Heart right ventricle (tissue), 16 donors: Measurements from ENCODE around the gene PPP2R2B. TPM values are rescaled to one million over a fixed set of nuclear protein-coding genes. Genes with fewer than 3 reads are reported as not detected.

ENCODE experiments used
- ATAC-seq, 8 donors: fragments of 200-7000 bp; cut with Tn5 transposase; one replicate each; pipeline ENCODE4 v1.9.1; 2020; ENCODE audit warnings: mild to moderate bottlenecking in 8 of 8, moderate library complexity in 8 of 8, moderate number of reproducible peaks in 1 of 8
- DNase-seq, 2 donors: peaks; one replicate each; pipeline ENCODE4 v3.0.0-alpha.2; 2020
- H3K27ac ChIP-seq, 10 donors: fragments of 200-600 bp; sonication (generic) in 2 of 10; one replicate each; pipeline versions ENCODE4 v1.5.0 to v1.8.0; 2020 to 2022; ENCODE audit warnings: mild to moderate bottlenecking in 3 of 10
- H3K27me3 ChIP-seq, 7 donors: fragments of 200-600 bp; one replicate each; pipeline ENCODE4 v1.8.0; 2021 to 2022; ENCODE audit warnings: mild to moderate bottlenecking in 2 of 7
- H3K36me3 ChIP-seq, 9 donors: fragments of 200-600 bp; sonication (generic) in 1 of 9; one replicate each; pipeline versions ENCODE4 v1.5.0 to v1.8.0; 2020 to 2022; ENCODE audit warnings: mild to moderate bottlenecking in 2 of 9
- H3K4me1 ChIP-seq, 9 donors: fragments of 200-600 bp; sonication (generic) in 1 of 9; one replicate each; pipeline versions ENCODE4 v1.5.0 to v1.8.0; 2020 to 2022; ENCODE audit warnings: mild to moderate bottlenecking in 4 of 9
- H3K4me3 ChIP-seq, 10 donors: fragments of 200-600 bp; sonication (generic) in 2 of 10; one replicate each; pipeline versions ENCODE4 v1.5.0 to v1.8.0; 2020 to 2022; ENCODE audit warnings: mild to moderate bottlenecking in 7 of 10, moderate library complexity in 2 of 10
- H3K9me3 ChIP-seq, 11 donors: fragments of 200-600 bp in 10 of 11; sonication (generic) in 2 of 11; one replicate each; pipeline versions ENCODE4 v1.5.0 to v1.8.0; 2013 to 2022; ENCODE audit warnings: mild to moderate bottlenecking in 2 of 11, control low read depth in 1 of 11, moderate library complexity in 1 of 11
- WGBS, 2 donors: extraction: QIAGEN DNeasy Blood & Tissue Kit; methylation state at CpG; one replicate each; pipeline ENCODE4 v1.1.7; 2013; ENCODE audit warnings: inconsistent platforms in 1 of 2; 5-methylcytosine and 5-hydroxymethylcytosine counted together
- intact Hi-C, 10 donors: fragments of 100-400 bp; cut with DNase I; formaldehyde crosslinking; loops; one replicate each; pipeline versions ENCODE4 v1.11.1 to v1.14.2; 2022
- polyA plus RNA-seq, 2 donors: library from polyadenylated mRNA; stranded (reverse); fragments of 200-250 nt; gene quantifications; one replicate each; pipeline ENCODE4 v1.2.3, GENCODE V29; 2013
- total RNA-seq, 10 donors: library from RNA; stranded (reverse); fragmentation: NEBNext Ultra II Directional in 3 of 10; extraction: Animal tissue kit (Norgen Biotek cat#: 25700) in 3 of 10; gene quantifications; one replicate each; pipeline versions ENCODE4 v1.2.1 to v1.2.4, GENCODE V29; 2021 to 2023
- TF ChIP-seq, protein P1 (sequence below), 9 donors: fragments of 200-600 bp; sonication (generic) in 2 of 9; IDR thresholded peaks; one replicate each; pipeline versions ENCODE4 v1.5.0 to v1.8.0; 2021 to 2022; ENCODE audit warnings: antibody characterized with exemption in 9 of 9, mild to moderate bottlenecking in 5 of 9, moderate library complexity in 1 of 9
- donor health status: Arrhythmogenic right ventricular cardiomyopathy.
- donor health status: ischemic (EF 13 %, LVEDD 7.1; RV severe dilation, severe dysfunction).
- donor health status: healthy with polysubstance abuse.
- donor health status: DM: no; HTN: yes; CAD: no.
- donor health status: DM: no; HTN: no; CAD: no.
- donor health status: ischemic (EF 25% LVEDD 6.9; RV normal size, moderate dysfunction).
- donor health status: ischemic (EF 25% LVEDD 5.7; RV mildly dilated, moderate dysfunction).
- donor health status: healthy.
- donor health status: DM: yes; HTN: yes; CAD: no.
- donor health status: Ischemic cardiomyopathy.
- donor health status: ischemic (EF 35%, LVEDD 5.7; RV mildly dilated, moderate dysfunction).
- donor health status: nonischemic (EF 11% LVEDD 7.7; RV severe dilation, severe dysfunction).
- donor health status: DM: yes; HTN: yes; CAD: no.
- donor health status: PGD.
- donor health status: ischemic (EF 29% LVEDD 5.4; RV normal size, mild dysfunction).
- donor health status: nonischemic (EF 23%, LVEDD 6.1; RV moderate dilation, normal function).

PPP2R2B gene
- total and polyA plus RNA-seq, 12 donors, result 0.05 to 1.8 (median 0.57) TPM; not detected in 2

DNA sequence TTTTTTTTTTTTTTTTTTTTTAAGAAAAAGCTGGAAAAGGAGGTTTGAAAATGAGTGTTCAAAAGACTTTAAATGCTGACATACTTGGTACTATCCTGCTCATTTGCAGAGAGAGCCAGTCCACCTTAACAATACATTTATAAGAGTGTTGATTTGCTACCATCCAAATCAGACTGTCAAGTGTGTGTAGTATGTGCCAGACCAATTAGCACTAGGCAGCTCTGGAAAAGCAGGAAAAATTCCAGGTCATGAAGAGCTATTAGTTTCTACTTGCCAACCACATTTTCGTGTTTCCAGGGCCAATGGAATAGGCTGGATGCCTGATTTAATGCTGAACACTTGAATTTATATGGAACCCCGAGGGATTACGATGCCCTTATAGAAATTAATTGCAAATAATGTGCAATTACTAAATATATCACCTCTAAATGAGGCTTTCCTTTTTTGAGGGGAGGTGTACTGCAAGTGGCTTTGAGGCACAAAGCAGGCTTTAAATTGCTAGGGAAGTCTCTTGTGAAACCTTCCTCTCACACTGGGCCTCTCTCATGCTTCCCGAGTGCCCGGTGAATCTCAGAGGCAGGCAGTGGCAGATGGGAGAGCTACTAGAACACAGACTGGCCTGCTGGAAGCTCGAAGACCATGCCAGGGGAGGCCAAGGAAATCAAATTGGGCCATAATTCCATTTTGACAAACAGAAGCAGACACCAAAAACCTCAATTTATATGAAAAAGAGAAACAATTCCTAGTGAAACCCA, 178.7 kb downstream of the PPP2R2B start:
- H3K27me3 ChIP-seq, result no peaks in the 10 kb centered on the region
- ATAC-seq (no peak), DNase-seq (no peak)
- TF ChIP-seq, protein P1, sequence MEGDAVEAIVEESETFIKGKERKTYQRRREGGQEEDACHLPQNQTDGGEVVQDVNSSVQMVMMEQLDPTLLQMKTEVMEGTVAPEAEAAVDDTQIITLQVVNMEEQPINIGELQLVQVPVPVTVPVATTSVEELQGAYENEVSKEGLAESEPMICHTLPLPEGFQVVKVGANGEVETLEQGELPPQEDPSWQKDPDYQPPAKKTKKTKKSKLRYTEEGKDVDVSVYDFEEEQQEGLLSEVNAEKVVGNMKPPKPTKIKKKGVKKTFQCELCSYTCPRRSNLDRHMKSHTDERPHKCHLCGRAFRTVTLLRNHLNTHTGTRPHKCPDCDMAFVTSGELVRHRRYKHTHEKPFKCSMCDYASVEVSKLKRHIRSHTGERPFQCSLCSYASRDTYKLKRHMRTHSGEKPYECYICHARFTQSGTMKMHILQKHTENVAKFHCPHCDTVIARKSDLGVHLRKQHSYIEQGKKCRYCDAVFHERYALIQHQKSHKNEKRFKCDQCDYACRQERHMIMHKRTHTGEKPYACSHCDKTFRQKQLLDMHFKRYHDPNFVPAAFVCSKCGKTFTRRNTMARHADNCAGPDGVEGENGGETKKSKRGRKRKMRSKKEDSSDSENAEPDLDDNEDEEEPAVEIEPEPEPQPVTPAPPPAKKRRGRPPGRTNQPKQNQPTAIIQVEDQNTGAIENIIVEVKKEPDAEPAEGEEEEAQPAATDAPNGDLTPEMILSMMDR (IDR thresholded peaks at IDR 0.05), result no peak
- intact Hi-C loops, result no loop called here
- H3K4me1 ChIP-seq, result no peaks in the 10 kb centered on the region
- no peak overlapping the region for H3K27ac ChIP-seq
- H3K9me3 ChIP-seq, result no peaks in the 10 kb centered on the region
- WGBS, 2 donors, result 60% methylated on average over 6 of the region's 6 CpGs
- H3K4me3 ChIP-seq, result no peak overlapping the region
- no peaks in the 10 kb centered on the region for H3K36me3 ChIP-seq

DNA sequence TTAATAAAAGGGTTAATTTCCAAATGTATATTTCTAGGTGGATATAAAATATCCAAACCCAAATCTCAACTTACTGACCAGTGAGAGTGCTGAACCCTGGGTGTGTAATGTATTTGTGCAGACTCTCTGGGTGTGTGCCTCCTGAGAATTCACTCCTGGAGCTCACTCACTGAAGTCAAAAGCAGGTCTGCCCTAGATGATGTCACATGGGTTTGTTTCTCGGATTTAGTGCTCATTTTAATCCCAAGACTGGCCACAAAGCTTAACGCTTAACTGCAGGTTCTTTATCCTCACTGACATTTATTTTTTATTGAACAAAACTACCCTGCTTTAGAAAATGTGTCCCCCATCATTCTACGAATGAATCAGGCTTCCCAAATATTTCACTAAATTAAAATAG, 179.4 kb downstream of the PPP2R2B start:
- Histone ChIP-seq H3K4me3 (no peak overlapping the region), H3K9me3 (no peaks in the 10 kb centered on the region), H3K27ac (no peak overlapping the region), H3K27me3 (no peaks in the 10 kb centered on the region), H3K4me1 (no peaks in the 10 kb centered on the region), H3K36me3 (no peaks in the 10 kb centered on the region)
- DNase-seq (no peak), ATAC-seq (no peak)
- 53 to 58% methylated on average over 3 of the region's 3 CpGs for WGBS, 2 donors
- TF ChIP-seq, protein P1 (IDR thresholded peaks at IDR 0.05), result no peak
- intact Hi-C loops, result no loop called here

DNA sequence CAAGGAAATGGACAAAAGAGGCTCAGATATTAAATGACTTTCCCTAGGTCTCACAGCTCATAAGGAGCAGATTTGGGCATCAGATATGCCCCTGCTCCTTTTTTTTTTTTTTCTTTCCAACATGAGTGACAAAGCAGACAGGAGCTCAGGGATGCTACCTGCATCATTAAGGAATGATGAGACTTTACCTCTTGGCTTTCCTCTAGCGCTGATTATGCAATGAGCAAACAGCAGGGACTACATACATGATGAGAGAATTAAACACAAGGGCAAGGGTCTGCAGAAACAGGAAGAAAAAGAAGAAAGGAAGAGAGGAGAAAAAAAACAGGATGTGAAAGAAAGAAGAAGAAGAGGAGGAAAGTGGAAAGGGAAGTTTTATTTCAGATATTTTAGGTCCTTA, 179.9 kb downstream of the PPP2R2B start:
- intact Hi-C loops, result no loop called here
- Histone ChIP-seq H3K9me3 (no peaks in the 10 kb centered on the region), H3K4me1 (no peaks in the 10 kb centered on the region), H3K27me3 (no peaks in the 10 kb centered on the region), H3K4me3 (no peak overlapping the region), H3K36me3 (no peaks in the 10 kb centered on the region), H3K27ac (no peak overlapping the region)
- TF ChIP-seq, protein P1 (IDR thresholded peaks at IDR 0.05), result no peak
- ATAC-seq, result no peak
- WGBS, 2 donors, result 89 to 95% methylated on average over 1 of the region's 1 CpG
- DNase-seq, result no peak

DNA sequence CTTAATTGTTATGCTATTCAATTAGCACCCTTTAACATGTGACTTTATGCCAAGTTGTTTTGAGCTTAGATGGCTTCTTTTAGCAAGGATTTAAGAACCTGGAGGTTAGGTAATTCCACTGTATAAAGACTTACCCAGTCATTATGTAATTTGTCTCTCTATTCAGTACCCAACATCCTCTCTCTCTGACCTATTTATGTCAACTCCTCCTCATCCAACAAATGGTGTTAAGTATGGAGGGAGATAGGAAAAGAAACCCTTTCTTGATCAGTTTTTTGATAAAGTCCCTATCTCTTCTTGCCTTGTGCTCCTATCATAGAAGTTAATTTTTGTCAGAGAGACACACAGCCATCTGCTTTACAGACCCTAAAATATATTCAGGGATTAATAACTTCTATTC, 181.3 kb downstream of the PPP2R2B start:
- H3K27me3 ChIP-seq, result no peaks in the 10 kb centered on the region
- TF ChIP-seq, protein P1 (IDR thresholded peaks at IDR 0.05), result no peak
- peaks cover 0 to under 1% (median 0%) of the 10 kb centered on the region in 11 donors for H3K9me3 ChIP-seq
- DNase-seq (no peak), ATAC-seq (no peak)
- H3K4me3 ChIP-seq, result no peak overlapping the region
- intact Hi-C loops, result no loop called here
- H3K36me3 ChIP-seq, result no peaks in the 10 kb centered on the region
- H3K27ac ChIP-seq, result no peak overlapping the region
- no peaks in the 10 kb centered on the region for H3K4me1 ChIP-seq
